Right kidney (tissue), 1 donor: Measurements from ENCODE around the gene RPL28.
"Not testable (repeated sequence)": the region's sequence is repeated elsewhere in the genome, so short reads cannot be mapped to it uniquely, and the experiment has no call there.

ENCODE experiments used
- DNase-seq: peaks from one replicate; pipeline ENCODE4 v3.0.0-alpha.2; 2016

RPL28 gene

GRCh38 chr19:55448175-55448490 lies 62.4 kb downstream of the RPL28 start:
- not testable (repeated sequence) for DNase-seq

- DNase-seq, result no peak
These were observed 63.7 kb downstream of the RPL28 start for GRCh38 chr19:55449469-55449868.

GRCh38 chr19:55451163-55451964 lies 65.6 kb downstream of the RPL28 start:
- no peak for DNase-seq

GRCh38 chr19:55451965-55452748 lies 66.4 kb downstream of the RPL28 start:
- peak; percentile 36 for DNase-seq
